COLO668 (cell line): ENCODE measurements around the gene SPNS2.

Experiments
- DNase-seq: peaks from one replicate; lab custom pipeline; 2025; ENCODE audit not compliant: unreplicated experiment; lab: John Stamatoyannopoulos, UW

Gene SPNS2

DNA sequence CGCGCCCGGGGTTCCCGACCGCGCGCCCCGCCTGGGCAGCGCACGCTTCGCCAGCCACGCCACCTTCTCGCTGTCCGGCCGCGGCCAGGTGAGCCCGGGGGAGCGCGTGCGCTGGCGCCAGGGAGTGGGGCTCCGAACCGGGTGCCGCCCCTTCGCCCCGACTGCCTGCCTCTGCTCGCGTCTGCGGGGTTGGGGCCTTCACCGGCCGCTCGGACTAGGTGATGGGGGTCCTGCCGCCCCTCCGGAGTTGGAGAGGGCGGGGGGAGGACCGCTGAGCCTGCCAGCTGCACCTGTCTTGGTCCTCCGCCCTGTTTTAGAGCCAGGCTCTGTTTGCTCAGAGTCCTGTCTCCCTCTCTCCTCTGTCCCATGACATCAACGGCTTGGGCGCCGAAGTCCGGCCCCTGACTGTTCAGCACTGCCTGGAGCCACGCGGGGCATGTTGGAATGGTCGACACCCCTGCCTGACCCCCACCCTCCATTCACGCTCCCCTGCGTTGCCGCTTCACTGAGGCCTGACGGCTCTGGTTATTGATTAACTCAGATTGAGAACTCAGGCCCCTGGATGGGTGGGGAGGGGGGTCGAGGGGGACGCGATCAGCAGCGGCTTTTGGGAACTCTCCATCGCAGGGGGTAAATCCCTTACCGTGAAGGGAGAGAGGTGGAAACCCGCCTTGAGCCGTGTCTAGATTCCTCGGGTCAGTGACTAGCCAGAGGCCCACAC lies 86.4 kb downstream of the SPNS2 start:
- peak; percentile 56 for DNase-seq

DNA sequence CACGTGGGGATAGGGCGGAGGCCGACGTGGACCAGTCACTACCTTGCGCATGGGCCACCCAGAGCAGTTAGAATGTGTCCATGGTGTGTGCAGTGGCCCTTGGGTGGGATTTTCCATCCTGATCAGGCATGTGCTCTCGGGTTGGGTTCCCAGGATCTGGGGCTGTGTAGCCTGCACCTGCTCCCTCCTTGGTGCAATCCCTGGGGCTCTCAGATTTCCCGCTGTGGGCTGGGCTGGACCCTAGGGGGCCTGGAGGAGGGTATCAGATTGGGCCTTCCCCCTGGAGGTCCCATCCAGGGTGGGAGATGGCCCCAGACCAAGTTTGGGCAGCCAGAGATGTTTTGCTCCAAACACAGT lies 86.9 kb downstream of the SPNS2 start:
- peak; percentile 53 for DNase-seq

DNA sequence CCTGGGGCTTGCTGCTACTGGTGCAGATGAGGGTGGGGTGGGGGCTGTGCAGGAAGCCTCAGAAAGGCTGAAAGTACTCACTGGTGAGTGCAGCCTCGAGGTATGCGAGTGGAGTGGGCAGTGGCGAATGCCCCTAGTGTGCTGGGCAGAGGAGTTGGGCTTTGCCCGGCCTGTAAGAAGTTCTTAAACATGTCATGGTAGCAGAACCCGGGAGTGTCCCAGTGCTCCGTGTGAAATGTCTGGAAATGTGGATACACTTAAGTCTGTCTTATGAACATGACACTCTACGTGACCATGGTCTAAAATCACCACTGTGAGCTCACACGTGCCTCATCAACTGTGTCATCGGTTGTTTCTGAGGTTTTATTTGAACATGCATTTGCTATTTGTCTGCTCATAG lies 87.4 kb downstream of the SPNS2 start:
- peak; percentile 7 for DNase-seq

DNA sequence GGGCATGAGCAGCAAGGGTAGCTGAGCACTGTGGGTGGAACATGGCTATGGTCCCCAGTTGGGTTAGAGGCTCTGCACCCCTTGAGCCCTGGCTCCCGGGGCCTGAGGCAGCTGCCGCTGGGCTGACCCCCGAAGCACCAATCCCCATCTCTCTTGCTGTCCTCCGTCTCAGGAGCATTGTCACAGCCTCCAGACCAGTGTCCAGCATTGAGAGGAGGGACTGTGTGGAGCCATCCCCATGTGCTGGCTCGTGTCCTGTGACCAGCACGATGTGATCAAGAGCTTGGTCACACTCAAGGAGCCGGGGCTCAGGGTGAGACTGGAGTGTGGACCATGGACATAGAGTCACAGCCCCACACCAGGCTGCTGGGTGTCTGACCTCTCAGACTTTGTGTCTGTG lies 88.5 kb downstream of the SPNS2 start:
- no peak for DNase-seq

DNA sequence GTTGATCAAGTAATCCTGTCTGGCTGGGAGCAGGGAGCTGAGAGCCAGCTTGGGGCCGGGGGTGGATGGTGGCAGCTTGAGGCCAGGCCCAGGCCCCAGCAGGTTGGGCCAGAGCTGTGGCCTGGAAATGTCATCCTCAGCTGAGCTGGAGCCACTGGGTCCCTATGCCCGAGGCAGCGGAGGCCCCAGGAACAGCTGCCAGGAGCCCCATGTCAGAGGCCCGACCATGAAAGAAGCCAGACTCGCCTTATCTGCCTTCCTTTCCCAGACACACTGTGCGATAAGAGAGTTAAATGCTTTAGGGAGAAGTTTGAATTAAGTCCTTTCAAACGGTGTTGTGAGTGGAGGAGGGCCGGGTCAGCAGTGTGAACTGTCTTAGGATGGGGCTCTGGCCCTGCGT lies 89.1 kb downstream of the SPNS2 start:
- no peak for DNase-seq

DNA sequence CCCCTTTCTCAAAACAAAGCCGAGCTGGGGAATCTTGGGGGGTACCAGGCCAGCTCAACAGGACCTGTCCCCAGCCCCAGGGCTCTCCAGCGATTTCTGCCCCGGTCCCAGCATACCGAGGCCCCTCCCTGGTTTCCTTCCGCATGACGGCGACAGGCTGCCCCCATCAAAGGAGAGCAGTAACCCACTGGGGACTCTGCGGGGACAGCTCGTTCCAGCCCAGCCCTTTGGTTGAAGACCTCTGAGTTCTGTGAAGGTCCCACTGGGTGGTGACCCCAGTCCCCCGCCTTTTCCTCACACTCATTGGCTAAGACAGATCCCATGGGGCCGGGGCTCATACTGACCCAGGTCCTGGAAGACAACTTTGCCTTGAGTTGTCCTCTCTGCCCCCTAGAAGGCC lies 89.7 kb downstream of the SPNS2 start:
- DNase-seq = no peak
